Glutamatergic neuron (in vitro differentiated cells): ENCODE results near the gene MYBPHL. TPM values are rescaled to one million over a fixed set of nuclear protein-coding genes. Genes with fewer than 3 reads are reported as not detected.
"Not testable (repeated sequence)": the region's sequence is repeated elsewhere in the genome, so short reads cannot be mapped to it uniquely, and the experiment has no call there.

ENCODE experiments used
- DNase-seq: peaks from one replicate; pipeline ENCODE4 v3.0.0; 2022
- H3K27ac Mint-ChIP-seq: one replicate; pipeline ENCODE4 v1.8.0; 2020; ENCODE audit warnings: mild to moderate bottlenecking, mixed read lengths, inconsistent platforms; ENCODE audit not compliant: unreplicated experiment
- H3K27me3 Mint-ChIP-seq: one replicate; pipeline ENCODE4 v1.8.0; 2020; ENCODE audit warnings: mild to moderate bottlenecking, moderate library complexity, mixed read lengths, inconsistent platforms; ENCODE audit not compliant: unreplicated experiment
- H3K36me3 Mint-ChIP-seq: one replicate; pipeline ENCODE4 v1.8.0; 2020; ENCODE audit warnings: mild to moderate bottlenecking, mixed read lengths, inconsistent platforms; ENCODE audit not compliant: unreplicated experiment
- H3K4me1 Mint-ChIP-seq: one replicate; pipeline ENCODE4 v1.8.0; 2020; ENCODE audit warnings: mild to moderate bottlenecking, low read depth, mixed read lengths, inconsistent platforms; ENCODE audit not compliant: unreplicated experiment
- H3K4me3 Mint-ChIP-seq: one replicate; pipeline ENCODE4 v1.8.0; 2020; ENCODE audit warnings: mild to moderate bottlenecking, mixed read lengths, inconsistent platforms; ENCODE audit not compliant: unreplicated experiment
- H3K9me3 Mint-ChIP-seq: one replicate; pipeline ENCODE4 v1.8.0; 2020; ENCODE audit warnings: mild to moderate bottlenecking, moderate library complexity, mixed read lengths, inconsistent platforms; ENCODE audit not compliant: unreplicated experiment
- CTCF ChIP-seq: fragments of 200-600 bp; sonication (generic); IDR thresholded peaks from one replicate; pipeline ENCODE4 v1.5.0; 2021; ENCODE audit not compliant: partially characterized antibody, unreplicated experiment
- total RNA-seq: library from RNA; stranded (reverse); fragmentation: NEBNext Ultra II Directional; extraction: Animal tissue kit (Norgen Biotek cat#: 25700); gene quantifications from one replicate; pipeline ENCODE4 v1.2.1, GENCODE V29; 2021; ENCODE audit not compliant: unreplicated experiment

Gene MYBPHL
- total RNA-seq, 1 donor from 2014 or later: 0.64 TPM

DNA sequence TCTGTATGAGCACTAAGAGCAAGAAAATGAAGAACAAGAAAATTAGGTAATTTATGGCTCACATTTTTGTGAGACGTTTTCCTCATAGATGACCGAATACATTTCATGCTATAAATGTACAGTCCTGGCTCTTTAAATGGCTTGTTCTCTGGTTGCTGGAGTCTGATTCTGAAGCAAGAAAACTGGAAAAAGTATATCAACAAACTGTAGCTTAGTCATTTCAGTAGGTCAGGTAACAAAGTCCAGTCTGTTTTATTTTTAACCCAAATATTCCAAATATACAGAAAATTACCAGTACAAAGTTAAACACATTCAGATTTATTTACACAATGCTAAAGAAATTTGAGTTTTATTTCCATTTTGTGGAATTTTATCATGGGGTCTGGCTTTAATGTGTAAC, 2.5 kb upstream of the MYBPHL start:
- no peak for DNase-seq
- Mint-ChIP-seq H3K4me3 (peak overlapping the region; percentile 42), H3K27ac (peak overlapping the region; percentile 72), H3K27me3 (peaks cover 12% of the 10 kb centered on the region), H3K4me1 (peaks cover 59% of the 10 kb centered on the region), H3K36me3 (peaks cover 2% of the 10 kb centered on the region), H3K9me3 (peaks cover 7% of the 10 kb centered on the region)
- TF ChIP-seq CTCF: no peak

DNA sequence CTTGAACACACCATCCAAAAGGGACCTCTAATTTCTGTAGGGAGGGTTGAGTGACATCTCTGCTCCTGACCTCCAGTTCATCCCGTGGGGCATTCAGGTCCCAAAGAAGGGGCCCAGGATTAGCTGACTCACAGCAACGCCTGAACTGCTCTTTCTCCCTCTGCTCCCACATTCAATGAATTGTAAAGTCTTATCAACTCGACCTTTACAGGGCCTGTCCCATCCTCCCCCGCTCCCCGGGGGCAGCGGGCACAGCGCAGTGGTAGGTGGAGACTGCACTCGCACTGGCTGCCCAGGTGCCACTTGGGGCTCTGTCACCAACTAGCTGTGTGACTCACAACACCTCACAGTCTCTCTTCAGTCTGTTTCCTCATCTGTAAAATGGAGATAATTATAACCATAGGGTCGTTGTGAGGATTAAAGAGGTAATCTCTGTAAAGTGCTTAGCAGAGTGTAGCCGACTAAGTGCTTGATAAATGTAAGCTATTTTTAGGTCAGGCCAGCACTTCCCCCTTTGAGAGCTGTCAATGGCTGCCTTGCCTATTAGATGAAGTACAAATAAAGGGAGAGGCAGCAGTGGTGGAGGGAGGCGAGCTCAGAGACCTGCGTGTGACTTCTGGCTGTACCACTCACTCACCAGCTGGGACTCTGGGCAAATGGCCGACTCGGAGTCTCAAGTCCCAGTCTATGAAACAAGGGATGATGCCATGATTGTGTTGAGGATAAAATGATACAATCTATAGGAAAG, 637 bp upstream of the MYBPHL start:
- peak overlapping the region; percentile 74 for H3K4me3 Mint-ChIP-seq

GRCh38 chr1:109305991-109306390, 820 bp downstream of the MYBPHL start:
- not testable (repeated sequence) for H3K9me3 Mint-ChIP-seq, H3K36me3 Mint-ChIP-seq, H3K27me3 Mint-ChIP-seq, H3K4me3 Mint-ChIP-seq, DNase-seq
- Mint-ChIP-seq H3K27ac (peak overlapping the region; percentile 79), H3K4me1 (peaks cover 40% of the 10 kb centered on the region)

More for the DNA sequence above, 637 bp upstream of the MYBPHL start:
- no peak for TF ChIP-seq CTCF
- Mint-ChIP-seq H3K36me3 (no peaks in the 10 kb centered on the region), H3K27me3 (peaks cover 10% of the 10 kb centered on the region), H3K27ac (peak overlapping the region; percentile 91), H3K9me3 (peaks cover 7% of the 10 kb centered on the region), H3K4me1 (peaks cover 50% of the 10 kb centered on the region)
- peak; percentile 35 for DNase-seq

- no peak overlapping the region for H3K27ac Mint-ChIP-seq
- H3K27me3 Mint-ChIP-seq: peaks cover 8% of the 10 kb centered on the region
- peaks cover 6% of the 10 kb centered on the region for H3K9me3 Mint-ChIP-seq
- H3K36me3 Mint-ChIP-seq: no peaks in the 10 kb centered on the region
- peaks cover 34% of the 10 kb centered on the region for H3K4me1 Mint-ChIP-seq
- TF ChIP-seq CTCF: no peak
- no peak for DNase-seq
- H3K4me3 Mint-ChIP-seq: no peak overlapping the region
Observed at GRCh38 chr1:109304226-109304920, 2.4 kb downstream of the MYBPHL start.

DNA sequence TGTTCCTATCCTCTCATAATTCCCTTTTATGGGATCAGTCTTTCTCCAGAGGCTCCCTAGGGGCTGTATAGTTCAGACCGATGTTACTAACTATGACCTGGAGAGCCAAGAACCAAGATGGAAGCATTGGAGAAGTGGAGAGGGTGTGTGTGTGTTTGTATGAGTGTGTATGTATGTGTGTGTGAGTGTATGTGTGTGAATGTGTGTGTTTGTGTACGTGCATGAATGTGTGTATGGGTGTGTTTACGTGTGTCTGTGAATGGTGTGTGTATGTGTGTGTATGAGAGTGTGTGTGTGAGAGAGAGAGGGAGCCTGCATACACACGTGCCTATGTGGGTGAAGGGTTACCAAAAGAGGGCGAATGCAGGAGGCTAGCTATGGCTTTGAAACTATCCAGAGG, 4.9 kb downstream of the MYBPHL start:
- no peak for TF ChIP-seq CTCF
- Mint-ChIP-seq H3K9me3 (peaks cover 3% of the 10 kb centered on the region), H3K27me3 (peaks cover 5% of the 10 kb centered on the region), H3K4me1 (peaks cover 27% of the 10 kb centered on the region), H3K36me3 (no peaks in the 10 kb centered on the region), H3K4me3 (no peak overlapping the region), H3K27ac (no peak overlapping the region)
- DNase-seq: no peak
